ENCODE data around the gene CDH9.
"Not testable (repeated sequence)": the region's sequence is repeated elsewhere in the genome, so short reads cannot be mapped to it uniquely, and the experiment has no call there.

The CDH9 gene

GRCh38 chr5:26856238-26856637 lies 182.1 kb downstream of the CDH9 start:
- ChIA-PET POLR2A (no interaction called here), CTCF (no interaction called here)
- TF ChIP-seq, protein P1, sequence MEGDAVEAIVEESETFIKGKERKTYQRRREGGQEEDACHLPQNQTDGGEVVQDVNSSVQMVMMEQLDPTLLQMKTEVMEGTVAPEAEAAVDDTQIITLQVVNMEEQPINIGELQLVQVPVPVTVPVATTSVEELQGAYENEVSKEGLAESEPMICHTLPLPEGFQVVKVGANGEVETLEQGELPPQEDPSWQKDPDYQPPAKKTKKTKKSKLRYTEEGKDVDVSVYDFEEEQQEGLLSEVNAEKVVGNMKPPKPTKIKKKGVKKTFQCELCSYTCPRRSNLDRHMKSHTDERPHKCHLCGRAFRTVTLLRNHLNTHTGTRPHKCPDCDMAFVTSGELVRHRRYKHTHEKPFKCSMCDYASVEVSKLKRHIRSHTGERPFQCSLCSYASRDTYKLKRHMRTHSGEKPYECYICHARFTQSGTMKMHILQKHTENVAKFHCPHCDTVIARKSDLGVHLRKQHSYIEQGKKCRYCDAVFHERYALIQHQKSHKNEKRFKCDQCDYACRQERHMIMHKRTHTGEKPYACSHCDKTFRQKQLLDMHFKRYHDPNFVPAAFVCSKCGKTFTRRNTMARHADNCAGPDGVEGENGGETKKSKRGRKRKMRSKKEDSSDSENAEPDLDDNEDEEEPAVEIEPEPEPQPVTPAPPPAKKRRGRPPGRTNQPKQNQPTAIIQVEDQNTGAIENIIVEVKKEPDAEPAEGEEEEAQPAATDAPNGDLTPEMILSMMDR (IDR thresholded peaks at IDR 0.05; ENCODE audit: control extremely low read depth, extremely low read depth, low read depth, missing control alignments), result no peak
- no peak for DNase-seq (ENCODE audit: extremely low spot score)

DNA sequence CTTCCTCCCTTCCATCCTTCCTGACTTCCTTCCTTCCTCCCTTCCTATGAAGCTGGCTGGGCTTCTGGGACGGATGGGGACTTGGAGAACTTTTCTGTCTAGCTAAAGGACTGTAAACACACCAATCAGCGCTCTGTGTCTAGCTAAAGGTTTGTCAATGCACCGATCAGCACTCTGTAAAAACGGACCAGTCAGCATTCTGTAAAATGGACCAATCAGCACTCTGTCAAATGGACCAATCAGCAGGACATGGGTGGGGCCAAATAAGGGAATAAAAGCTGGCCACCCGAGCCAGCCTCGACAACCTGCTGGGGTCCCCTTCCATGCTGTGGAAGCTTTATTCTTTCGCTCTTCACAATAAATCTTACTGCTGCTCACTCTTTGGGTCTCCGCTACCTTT lies 185.9 kb downstream of the CDH9 start:
- CTCF ChIA-PET, result interaction anchor here (0.9 kb wide), 1 partner anchor 13 kb away, joined by 3 read pairs; no protein-coding TSS in a partner anchor
- POLR2A ChIA-PET; DNase-seq (ENCODE audit: extremely low spot score): not testable (repeated sequence)

GRCh38 chr5:26847041-26847736 lies 191.2 kb downstream of the CDH9 start:
- no peak for DNase-seq (ENCODE audit: extremely low spot score)
- TF ChIP-seq, protein P1 (IDR thresholded peaks at IDR 0.05; ENCODE audit: control extremely low read depth, extremely low read depth, low read depth, missing control alignments), result no peak
- POLR2A ChIA-PET, result no interaction called here
- CTCF ChIA-PET, result interaction anchor here (1.5 kb wide), 1 partner anchor 20 kb away, joined by 3 read pairs; no protein-coding TSS in a partner anchor

GRCh38 chr5:26843677-26844076 lies 194.7 kb downstream of the CDH9 start:
- ChIA-PET POLR2A (no interaction called here), CTCF (no interaction called here)
- TF ChIP-seq, protein P1 (IDR thresholded peaks at IDR 0.05; ENCODE audit: control extremely low read depth, extremely low read depth, low read depth, missing control alignments), result no peak
- no peak for DNase-seq (ENCODE audit: extremely low spot score)

- POLR2A ChIA-PET, result no interaction called here
- DNase-seq (ENCODE audit: extremely low spot score), result no peak
- CTCF ChIA-PET, result no interaction called here
- TF ChIP-seq, protein P1 (IDR thresholded peaks at IDR 0.05; ENCODE audit: control extremely low read depth, extremely low read depth, low read depth, missing control alignments), result no peak
These were observed 204.8 kb downstream of the CDH9 start for GRCh38 chr5:26833596-26833995.

All from GM10248 (cell line).